ENCODE results near the gene STYX. TPM values are rescaled to one million over a fixed set of nuclear protein-coding genes. Genes with fewer than 3 reads are reported as not detected.

Gene STYX
- total and polyA plus RNA-seq, 10 of the 15 experiments (the other 5 are each of a cell fraction or from before 2014, with no cell fraction given): 5.0 to 15.3 (median 9.5) TPM

GRCh38 chr14:52824462-52824861 lies 94.5 kb downstream of the STYX start:
- ChIA-PET RAD21 (ENCODE audit: unreplicated experiment) (interaction anchor here (0.6 to 4.4 kb wide), 14 partner anchors 17 to 481 kb away, joined by 3 to 68 read pairs (median 4); no protein-coding TSS in a partner anchor), POLR2A (no interaction called here), SMC1A (ENCODE audit: uncharacterized antibody, unreplicated experiment) (interaction anchor here (0.8 to 3.9 kb wide), 19 partner anchors 9 to 483 kb away, joined by 3 to 58 read pairs (median 6); no protein-coding TSS in a partner anchor), CTCF (interaction anchor here (0.7 to 7.9 kb wide), 17 partner anchors 8 to 525 kb away, joined by 3 to 115 read pairs (median 4); no protein-coding TSS in a partner anchor)
- no peaks in the 10 kb centered on the region for H4K20me1 ChIP-seq (ENCODE audit: control insufficient read depth, insufficient read depth)
- TF ChIP-seq, protein P1, sequence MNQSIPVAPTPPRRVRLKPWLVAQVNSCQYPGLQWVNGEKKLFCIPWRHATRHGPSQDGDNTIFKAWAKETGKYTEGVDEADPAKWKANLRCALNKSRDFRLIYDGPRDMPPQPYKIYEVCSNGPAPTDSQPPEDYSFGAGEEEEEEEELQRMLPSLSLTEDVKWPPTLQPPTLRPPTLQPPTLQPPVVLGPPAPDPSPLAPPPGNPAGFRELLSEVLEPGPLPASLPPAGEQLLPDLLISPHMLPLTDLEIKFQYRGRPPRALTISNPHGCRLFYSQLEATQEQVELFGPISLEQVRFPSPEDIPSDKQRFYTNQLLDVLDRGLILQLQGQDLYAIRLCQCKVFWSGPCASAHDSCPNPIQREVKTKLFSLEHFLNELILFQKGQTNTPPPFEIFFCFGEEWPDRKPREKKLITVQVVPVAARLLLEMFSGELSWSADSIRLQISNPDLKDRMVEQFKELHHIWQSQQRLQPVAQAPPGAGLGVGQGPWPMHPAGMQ (IDR thresholded peaks at IDR 0.05; ENCODE audit: borderline replicate concordance): no peak
- TF ChIP-seq FOXK2 (IDR thresholded peaks at IDR 0.05): no peak
- no peak for TF ChIP-seq EZH2 (IDR thresholded peaks at IDR 0.05; ENCODE audit: borderline replicate concordance, control insufficient read depth, low read depth, low read length)
- no peak for TF ChIP-seq BRCA1 (IDR thresholded peaks at IDR 0.05; ENCODE audit: low read depth, low read length)
- no peak for TF ChIP-seq ATF7 (IDR thresholded peaks at IDR 0.05; ENCODE audit: low read depth)
- no peak for TF ChIP-seq HDGF (IDR thresholded peaks at IDR 0.05)
- TF ChIP-seq HDAC6 (IDR thresholded peaks at IDR 0.05; ENCODE audit: unreplicated experiment): no peak
- TF ChIP-seq NR2C1 (IDR thresholded peaks at IDR 0.05): no peak
- TF ChIP-seq ZBTB4 (CRISPR knock-in tag; IDR thresholded peaks at IDR 0.05): no peak
- no peak for TF ChIP-seq LARP7 (IDR thresholded peaks at IDR 0.05)
- TF ChIP-seq, protein P2, sequence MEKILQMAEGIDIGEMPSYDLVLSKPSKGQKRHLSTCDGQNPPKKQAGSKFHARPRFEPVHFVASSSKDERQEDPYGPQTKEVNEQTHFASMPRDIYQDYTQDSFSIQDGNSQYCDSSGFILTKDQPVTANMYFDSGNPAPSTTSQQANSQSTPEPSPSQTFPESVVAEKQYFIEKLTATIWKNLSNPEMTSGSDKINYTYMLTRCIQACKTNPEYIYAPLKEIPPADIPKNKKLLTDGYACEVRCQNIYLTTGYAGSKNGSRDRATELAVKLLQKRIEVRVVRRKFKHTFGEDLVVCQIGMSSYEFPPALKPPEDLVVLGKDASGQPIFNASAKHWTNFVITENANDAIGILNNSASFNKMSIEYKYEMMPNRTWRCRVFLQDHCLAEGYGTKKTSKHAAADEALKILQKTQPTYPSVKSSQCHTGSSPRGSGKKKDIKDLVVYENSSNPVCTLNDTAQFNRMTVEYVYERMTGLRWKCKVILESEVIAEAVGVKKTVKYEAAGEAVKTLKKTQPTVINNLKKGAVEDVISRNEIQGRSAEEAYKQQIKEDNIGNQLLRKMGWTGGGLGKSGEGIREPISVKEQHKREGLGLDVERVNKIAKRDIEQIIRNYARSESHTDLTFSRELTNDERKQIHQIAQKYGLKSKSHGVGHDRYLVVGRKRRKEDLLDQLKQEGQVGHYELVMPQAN (conservative IDR thresholded peaks at IDR 0.05): no peak
- intact Hi-C loops (cut with micrococcal nuclease; ENCODE audit: unreplicated experiment): loop anchor here (2.0 kb wide), 1 partner anchor 480 kb away; no protein-coding TSS in a partner anchor
- H3K36me3 ChIP-seq (ENCODE audit: control insufficient read depth in 2 of 2, insufficient read depth in 2 of 2, low read length in 1 of 2): no peaks in the 10 kb centered on the region
- H3K9me3 ChIP-seq (replicated peaks; ENCODE audit: control insufficient read depth, insufficient read depth, low read length): no peaks in the 10 kb centered on the region
- no peak overlapping the region for H3K9ac ChIP-seq (ENCODE audit: control insufficient read depth, insufficient read depth, low read length)
- no peak overlapping the region for H3K4me2 ChIP-seq (ENCODE audit: control insufficient read depth, insufficient read depth)
- BruUV-seq (replicated peaks): no TSS peak
- FAIRE-seq (no peak), ATAC-seq (peak; percentile 54), DNase-seq (ENCODE audit: low read depth, low spot score) (no peak)
- in situ Hi-C loops (cut with MboI): loop anchor here (5.0 kb wide), 2 partner anchors 138 to 483 kb away; no protein-coding TSS in a partner anchor
- peaks cover 5% of the 10 kb centered on the region for H3K4me1 ChIP-seq (ENCODE audit: control insufficient read depth, insufficient read depth, low read length)
- no peak overlapping the region for H3K27ac ChIP-seq (ENCODE audit: control insufficient read depth, insufficient read depth)
- H3K79me2 ChIP-seq (ENCODE audit: control insufficient read depth, insufficient read depth, low read length): no peaks in the 10 kb centered on the region
- H2AFZ ChIP-seq (ENCODE audit: control insufficient read depth, low read depth, low read length): no peak overlapping the region
- no peaks in the 10 kb centered on the region for H3K27me3 ChIP-seq (replicated peaks in 1 of 2; ENCODE audit: control insufficient read depth in 2 of 2, insufficient read depth in 2 of 2, low read length in 1 of 2)
- WGBS (ENCODE audit: insufficient coverage, insufficient replicate concordance, low lambda C conversion rate, missing lambda C conversion rate): 0% methylated on average over 4 of the region's 4 CpGs
- H3K4me3 ChIP-seq: no peak overlapping the region

All from GM12878 (cell line).